ENCODE results near the gene ACACB. TPM values are rescaled to one million over a fixed set of nuclear protein-coding genes. Genes with fewer than 3 reads are reported as not detected.
"Not testable (repeated sequence)": the region's sequence is repeated elsewhere in the genome, so short reads cannot be mapped to it uniquely, and the experiment has no call there.

Gene ACACB
- total RNA-seq, 1 donor from 2014 or later = 7.5 TPM

DNA sequence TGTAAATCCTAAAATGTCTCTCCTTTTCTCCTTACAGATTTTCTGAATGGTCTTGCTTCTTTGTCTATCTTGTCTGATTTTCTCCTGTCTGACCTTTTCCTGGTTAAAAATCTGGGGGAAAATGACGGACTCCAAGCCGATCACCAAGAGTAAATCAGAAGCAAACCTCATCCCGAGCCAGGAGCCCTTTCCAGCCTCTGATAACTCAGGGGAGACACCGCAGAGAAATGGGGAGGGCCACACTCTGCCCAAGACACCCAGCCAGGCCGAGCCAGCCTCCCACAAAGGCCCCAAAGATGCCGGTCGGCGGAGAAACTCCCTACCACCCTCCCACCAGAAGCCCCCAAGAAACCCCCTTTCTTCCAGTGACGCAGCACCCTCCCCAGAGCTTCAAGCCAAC lies 23.0 kb downstream of the ACACB start:
- intact Hi-C loops (cut with micrococcal nuclease) = no loop called here

DNA sequence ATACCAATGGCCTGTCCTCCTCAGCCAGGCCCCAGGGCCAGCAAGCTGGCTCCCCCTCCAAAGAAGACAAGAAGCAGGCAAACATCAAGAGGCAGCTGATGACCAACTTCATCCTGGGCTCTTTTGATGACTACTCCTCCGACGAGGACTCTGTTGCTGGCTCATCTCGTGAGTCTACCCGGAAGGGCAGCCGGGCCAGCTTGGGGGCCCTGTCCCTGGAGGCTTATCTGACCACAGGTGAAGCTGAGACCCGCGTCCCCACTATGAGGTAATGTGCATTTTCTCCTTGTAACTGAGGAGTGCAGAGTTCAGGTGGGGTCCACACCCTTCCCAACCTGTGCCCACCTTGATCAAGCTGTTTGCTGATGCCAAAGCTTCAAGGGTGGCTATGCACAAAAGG lies 23.4 kb downstream of the ACACB start:
- intact Hi-C loops (cut with micrococcal nuclease) = no loop called here

DNA sequence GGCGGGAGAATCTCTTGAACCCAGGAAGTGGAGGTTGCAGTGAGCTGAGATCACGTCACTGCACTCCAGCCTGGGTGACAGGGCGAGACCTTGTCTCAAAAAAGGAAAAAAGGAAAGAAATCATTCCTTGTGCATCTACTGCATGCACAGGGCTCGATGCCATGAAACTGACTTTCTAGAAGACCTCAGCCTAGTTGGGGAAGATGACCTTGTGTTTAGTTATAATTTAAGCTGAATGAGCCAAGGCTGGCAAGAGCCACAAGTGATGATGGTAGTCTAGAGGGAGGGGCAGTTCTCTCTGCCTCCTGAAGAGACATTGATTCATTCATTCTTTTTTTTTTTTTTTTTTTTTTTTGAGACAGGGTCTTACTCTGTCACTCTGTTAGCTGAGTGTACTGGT lies 24.2 kb downstream of the ACACB start:
- intact Hi-C loops (cut with micrococcal nuclease) = no loop called here

DNA sequence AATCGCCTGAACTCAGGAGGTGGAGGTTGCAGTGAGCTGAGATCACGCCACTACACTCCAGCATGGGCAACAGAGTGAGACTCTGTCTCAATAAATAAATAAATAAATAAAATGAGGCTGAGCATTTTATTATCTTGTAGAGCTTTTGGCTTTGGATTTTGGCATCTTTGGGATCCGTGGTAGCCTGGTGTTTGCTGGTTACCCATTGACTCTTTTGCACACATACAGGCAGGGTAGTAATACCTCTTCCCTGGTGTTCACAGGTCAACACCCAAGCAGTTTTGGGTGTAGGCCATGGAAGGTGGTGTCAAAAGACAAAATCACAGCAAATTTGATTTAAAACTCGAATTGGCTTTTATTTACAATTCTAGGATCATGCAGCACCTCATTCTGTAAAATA lies 27.8 kb downstream of the ACACB start:
- intact Hi-C loops (cut with micrococcal nuclease) = no loop called here

DNA sequence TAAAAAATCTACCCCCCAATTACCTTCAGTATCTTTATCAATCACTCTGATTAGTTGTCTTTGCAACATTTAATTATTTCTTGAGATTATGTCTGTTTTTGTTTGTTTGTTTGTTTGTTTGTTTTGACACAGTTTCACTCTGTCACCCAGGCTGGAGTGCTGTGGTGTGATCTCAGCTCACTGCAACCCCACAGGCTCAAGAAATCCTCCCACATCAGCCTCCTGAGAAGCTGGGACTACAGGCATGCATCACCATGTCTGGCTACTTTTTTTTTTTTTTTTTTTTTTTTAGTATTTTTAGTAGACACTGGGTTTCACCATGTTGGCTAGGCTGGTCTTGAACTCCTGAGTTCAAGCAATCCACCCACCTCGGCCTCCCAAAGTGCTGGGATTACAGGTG lies 30.7 kb downstream of the ACACB start:
- intact Hi-C loops (cut with micrococcal nuclease) = not testable (repeated sequence)

DNA sequence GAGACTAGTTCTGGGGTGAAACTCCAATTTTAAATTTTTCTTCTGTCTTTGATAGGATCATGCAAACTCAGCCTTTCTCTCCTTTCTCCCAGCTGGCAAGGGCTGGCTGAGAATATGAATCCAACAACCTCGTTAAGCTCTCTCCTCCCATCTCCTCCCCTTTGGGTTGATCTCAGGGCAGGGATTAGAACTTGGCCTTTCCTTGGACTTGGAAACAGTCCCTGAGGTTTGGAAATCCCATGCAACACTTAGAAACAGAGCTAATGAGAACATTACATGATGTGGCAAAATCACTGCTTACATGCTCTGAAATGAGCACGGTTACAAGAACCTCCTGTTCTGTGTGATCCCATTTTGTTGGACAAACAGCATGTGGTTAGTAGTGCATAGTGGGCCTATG lies 31.6 kb downstream of the ACACB start:
- intact Hi-C loops (cut with micrococcal nuclease) = no loop called here

DNA sequence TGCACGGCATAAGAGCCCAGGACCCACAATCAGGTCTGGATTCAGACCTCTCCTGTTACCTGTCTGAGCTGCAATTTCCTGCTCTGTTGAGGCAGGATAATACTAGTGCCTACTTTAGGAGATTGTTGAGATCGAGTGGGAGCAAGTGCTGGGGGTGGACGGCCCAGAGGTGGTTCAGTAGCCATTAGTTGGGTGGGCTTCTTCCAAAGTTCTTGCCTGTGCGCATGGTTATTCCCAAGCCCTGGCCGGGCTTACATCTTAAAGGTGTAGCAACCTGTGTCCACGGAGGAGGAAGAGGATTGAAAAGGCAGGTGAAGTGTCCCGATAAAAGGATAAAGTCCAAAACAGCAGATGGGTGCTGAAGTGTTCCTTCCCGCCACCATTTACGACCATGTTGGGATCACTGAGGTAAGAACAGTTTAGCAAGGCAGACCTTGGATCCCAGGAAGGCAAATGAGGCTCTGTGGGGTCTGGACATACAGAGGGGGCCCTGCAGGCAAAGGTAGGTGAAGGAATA lies 33.8 kb downstream of the ACACB start:
- intact Hi-C loops (cut with micrococcal nuclease) = loop anchor here (5.0 to 10.0 kb wide), 4 partner anchors 533 to 1825 kb away; partner anchors contain the start of genes IFT81 and PWP1

DNA sequence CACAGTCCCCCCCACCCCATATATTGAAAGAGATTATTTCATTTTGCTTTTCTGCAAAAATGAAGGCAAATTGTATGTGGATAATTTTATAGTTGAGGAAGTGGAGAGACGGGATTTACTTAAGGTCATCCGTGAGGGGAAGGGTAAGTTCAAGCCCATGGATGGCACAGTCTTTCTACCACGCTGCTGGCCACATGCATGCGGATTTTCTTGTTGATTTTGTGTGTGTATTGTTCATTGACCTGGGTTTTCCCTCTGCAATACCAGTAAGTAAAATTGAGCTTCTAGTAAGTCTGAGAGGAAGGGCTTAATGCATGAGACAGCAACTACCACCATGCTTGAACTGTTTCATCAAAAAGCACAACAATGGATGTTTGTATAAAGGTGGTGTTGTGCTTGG lies 35.1 kb downstream of the ACACB start:
- intact Hi-C loops (cut with micrococcal nuclease) = loop anchor here (5.0 to 10.0 kb wide), 4 partner anchors 534 to 1827 kb away; partner anchors contain the start of genes IFT81 and PWP1

DNA sequence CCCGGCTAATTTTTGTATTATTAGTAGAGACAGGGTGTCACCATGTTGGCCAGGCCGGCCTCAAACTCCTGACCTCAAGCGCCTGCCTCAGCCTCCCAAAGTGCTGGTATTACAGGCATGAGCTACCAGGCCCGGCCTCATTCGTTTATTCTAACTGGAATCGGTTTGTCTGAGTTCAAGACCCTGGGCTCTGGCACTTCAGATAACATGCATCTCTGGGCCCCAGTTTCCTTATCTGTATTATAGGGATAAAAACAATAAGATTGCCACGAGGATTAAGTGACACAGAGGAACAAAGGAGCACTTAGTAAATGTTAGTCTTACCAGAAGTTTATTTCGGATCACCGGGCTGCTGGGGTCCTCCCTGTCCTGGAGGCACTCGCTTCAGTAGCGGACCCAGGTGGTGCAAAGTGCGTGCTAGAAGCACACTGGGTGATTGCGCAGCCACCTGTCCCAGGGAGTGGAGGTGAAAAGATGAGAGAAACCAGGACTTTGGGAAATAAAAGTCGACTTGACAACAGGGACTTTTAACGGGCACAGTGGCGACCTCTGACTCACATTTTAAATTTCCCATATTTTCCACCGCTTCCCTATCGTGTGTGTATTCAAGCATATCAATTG lies 37.5 kb downstream of the ACACB start:
- intact Hi-C loops (cut with micrococcal nuclease) = loop anchor here (1.0 to 10.0 kb wide), 12 partner anchors 42 to 1829 kb away; partner anchors contain the start of genes ALKBH2, IFT81, ISCU and KCTD10

DNA sequence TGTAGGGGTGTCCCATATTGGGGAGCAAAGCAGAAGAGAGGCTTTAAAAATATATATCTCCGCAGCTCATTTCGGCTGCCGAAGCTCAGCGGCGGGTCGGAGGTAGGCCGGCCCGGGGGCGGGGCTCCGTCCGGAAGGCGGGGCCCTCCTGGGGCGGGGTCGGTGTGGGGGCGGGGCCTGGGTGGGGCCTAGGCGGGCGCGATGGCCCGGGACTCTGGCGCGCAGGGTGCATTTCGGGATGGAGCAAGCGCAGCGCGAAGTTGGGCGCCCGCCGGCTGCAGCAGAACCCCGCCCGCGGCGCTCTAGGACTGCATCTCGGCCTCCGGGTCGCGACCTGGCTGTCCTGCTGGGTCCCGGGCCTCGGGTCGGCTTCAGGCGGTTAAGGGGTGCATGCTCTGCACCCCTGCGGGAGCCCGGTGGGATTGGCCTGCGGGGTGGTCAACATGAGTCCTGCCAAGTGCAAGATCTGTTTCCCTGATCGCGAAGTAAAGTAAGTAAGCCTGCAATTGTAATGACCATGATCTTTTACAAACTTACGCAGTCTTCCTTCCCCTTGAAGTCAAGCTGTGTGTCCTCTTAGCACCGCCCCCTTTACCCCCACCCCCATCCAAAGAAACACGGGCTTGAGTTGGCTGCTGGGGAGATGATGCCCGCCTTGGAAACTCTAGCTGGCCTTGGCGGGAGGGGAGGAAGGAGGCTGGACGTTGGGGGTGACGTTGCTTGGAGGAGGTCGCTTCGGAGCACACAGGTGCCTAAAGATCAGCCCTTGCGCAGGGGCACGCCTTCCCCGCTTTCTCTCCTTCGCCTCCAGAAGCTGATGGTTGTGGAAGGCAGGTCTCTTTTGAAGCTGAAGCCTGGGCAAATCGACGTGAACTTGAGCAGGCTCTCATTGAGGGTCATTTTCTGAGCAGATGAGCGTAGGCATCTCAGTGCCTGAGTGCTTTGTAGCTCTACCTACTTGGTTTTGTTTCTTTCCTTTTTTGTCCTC lies 38.4 kb downstream of the ACACB start:
- intact Hi-C loops (cut with micrococcal nuclease) = loop anchor here (1.0 to 10.0 kb wide), 13 partner anchors 42 to 1830 kb away; partner anchors contain the start of genes ALKBH2, FAM222A, IFT81 and ISCU

DNA sequence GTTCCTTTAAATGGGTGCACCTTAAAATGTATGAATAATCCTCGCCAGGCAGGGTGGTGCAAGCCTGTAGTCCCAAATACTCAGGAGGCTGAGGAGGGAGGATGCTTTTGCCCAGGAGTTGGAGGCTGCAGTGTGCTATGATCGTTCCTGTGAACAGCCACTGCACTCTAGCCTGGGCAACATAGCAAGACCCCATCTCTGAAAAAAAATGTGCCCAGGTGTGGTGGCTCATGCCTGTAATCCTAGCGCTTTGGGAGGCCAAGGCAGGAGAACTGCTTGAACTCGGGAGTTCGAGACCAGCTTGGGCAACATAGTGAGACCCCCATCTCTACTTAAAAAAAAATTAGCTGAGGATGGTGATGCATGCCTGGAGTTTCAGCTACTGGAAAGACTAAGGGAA lies 39.6 kb downstream of the ACACB start:
- intact Hi-C loops (cut with micrococcal nuclease) = loop anchor here (10.0 kb wide), 2 partner anchors 969 to 1831 kb away; partner anchors contain the start of gene IFT81

DNA sequence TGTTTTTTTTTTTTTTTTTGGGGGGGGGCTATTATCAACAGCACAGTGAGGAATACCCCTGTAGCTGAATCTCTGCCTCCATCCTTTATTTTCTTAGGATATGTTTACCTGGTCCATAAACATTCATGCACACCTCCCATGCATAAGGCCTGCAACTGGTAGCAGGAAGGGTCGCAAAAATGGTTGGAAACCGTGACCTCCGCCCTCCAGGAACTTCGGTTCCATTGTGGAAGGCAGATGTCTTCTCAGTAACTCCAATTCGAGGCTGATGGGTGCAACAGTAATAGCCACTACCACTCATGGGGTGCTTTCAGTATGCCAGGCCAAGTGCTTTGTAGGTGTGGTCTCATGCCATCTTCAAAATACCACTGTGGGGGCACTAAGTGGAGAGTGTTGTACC lies 40.2 kb downstream of the ACACB start:
- intact Hi-C loops (cut with micrococcal nuclease) = loop anchor here (10.0 kb wide), 2 partner anchors 968 to 1832 kb away; partner anchors contain the start of gene IFT81

DNA sequence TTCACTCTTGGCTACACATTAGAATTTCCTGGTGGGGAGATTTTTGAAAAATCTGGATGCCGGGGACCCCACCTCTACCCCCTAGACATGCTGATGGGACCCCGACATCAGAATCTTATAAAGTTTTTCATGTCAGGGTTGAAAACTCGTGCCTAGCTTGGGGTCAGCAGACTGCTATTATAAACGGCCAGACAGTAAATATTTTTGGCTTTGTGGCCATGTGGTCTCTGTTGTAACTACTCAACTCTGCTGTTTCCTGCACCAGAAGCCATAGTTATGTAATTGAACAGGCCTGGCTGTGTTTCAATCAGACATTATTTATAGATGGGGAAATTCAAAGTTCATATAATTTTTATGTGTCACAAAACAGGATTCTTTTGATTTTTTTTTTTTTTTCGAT lies 41.6 kb downstream of the ACACB start:
- intact Hi-C loops (cut with micrococcal nuclease) = loop anchor here (10.0 kb wide), 2 partner anchors 967 to 1833 kb away; partner anchors contain the start of gene IFT81

DNA sequence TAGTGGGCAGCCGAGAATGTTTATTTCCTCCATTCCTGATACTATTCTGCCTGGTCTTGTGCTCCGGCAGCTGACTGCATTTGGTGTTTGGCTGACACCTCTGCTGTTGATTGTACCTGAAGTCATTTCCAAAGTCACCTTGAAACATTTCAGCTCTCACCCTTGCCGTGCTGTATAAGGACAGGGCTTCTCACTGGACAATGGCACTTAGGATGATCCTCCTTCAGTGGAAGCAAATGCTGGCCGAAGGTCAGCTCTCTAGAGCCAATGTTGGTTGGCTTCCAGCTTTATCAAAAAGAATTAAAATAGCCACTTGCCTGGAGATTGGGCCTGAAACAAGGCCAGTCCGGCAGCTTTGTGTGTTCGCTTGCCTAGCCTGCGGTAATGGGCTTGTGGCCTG lies 44.0 kb downstream of the ACACB start:
- intact Hi-C loops (cut with micrococcal nuclease) = no loop called here

DNA sequence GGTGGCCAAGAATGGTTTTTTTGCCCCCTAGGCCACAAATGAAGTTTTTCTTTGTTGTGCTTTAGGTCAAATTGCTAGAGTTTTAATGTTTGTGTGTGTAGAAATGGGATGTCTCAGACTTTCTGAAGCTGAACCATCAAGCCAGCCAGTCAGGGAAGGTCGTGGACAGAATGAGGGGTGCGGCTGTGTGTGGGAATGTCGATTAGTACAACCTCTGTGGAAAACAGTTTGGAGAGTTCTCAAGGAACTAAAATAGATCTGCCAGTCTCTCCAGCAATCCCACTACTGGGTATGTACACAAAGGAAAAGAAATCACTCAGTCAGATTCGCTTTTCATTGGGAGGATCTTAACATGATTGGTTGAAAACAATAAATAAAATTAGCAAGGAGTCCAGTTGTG lies 44.5 kb downstream of the ACACB start:
- intact Hi-C loops (cut with micrococcal nuclease) = no loop called here

DNA sequence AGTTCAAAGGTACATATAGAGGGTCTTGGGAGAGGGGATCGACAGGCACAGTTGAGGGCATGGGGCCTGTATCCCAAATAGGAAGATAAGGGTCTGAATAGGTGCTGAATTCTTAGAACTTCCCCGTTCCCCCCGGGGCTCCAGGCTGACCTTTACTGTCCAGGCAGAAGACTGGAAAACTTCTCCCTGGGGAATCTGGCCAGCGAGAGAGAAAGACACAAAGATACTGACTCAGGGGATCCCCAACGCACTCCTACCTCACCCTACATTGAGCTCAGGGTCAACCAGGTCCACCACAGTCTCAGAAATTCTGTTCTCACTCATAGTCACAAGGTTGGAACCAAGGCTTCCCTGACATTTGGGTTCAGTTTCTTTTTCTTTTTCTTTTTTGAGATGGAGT lies 46.2 kb downstream of the ACACB start:
- intact Hi-C loops (cut with micrococcal nuclease) = no loop called here

DNA sequence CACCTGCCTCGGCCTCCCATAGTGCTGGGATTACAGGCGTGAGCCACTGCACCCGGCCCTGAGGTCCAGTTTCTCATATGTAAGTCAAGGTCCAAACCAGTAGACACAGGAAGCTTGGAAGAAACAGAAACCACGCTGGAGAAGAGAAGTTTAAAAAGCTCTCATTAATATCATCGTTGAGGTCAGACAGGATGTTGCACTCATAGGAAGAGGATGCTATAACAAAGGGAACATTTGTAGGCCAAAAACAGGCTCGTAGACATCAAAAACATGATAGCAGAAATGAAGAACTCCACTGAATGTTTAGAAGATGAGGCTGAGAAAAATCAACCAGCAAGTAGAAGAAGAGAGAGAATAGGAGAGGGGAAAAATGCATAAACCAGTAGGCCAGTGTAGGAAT lies 46.8 kb downstream of the ACACB start:
- intact Hi-C loops (cut with micrococcal nuclease) = no loop called here

DNA sequence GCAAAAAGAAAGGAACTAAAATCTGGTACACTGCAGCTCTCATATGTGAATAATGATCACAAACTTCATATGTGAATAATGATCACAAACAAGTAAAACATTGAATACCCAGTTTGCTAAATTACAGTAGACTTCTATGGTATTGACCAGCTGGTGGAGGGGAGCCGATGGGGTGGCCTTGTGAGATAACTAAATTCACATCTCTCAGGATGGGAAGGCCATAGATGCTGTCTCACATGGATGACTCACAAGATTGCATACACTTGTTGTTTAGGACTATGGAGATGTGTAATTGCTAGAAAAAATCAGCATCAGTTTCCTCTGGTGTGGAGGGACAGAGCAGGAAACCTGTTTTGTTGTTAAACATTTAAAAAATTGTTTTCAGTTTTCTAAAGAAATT lies 49.2 kb downstream of the ACACB start:
- intact Hi-C loops (cut with micrococcal nuclease) = no loop called here

DNA sequence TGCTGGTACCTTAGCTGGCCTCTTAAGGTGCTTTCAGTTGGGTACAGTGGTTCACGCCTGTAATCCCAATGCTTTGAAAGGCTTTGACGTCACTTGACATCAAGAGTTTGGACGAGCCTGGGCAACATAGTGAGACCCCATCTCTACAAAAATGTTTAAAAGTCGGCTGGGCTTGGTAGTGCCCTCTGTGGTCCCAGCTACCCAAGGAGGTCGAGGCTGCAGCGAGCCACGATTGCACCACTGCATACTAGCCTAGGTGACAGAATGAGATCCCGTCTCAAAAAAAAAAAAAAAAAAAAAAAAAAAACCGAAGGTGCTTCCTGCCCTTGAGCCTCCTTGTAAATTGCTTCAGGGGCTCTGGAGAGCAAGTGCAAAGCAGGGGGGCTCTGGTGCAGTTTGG lies 50.0 kb downstream of the ACACB start:
- intact Hi-C loops (cut with micrococcal nuclease) = no loop called here

DNA sequence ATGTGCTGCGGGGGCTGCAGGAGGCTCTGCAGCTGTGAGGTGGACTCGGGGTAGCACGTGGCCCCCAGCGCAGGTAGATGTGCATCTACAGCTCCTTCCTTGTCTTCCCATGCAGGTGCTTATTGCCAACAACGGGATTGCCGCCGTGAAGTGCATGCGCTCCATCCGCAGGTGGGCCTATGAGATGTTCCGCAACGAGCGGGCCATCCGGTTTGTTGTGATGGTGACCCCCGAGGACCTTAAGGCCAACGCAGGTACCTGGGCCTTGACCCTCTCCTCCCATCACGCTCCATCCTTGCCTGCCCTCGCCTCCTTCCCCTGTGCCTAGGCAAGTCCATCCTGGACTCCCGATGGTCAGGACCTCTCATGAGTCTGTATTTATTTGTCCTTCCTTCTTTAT lies 51.4 kb downstream of the ACACB start:
- intact Hi-C loops (cut with micrococcal nuclease) = no loop called here

DNA sequence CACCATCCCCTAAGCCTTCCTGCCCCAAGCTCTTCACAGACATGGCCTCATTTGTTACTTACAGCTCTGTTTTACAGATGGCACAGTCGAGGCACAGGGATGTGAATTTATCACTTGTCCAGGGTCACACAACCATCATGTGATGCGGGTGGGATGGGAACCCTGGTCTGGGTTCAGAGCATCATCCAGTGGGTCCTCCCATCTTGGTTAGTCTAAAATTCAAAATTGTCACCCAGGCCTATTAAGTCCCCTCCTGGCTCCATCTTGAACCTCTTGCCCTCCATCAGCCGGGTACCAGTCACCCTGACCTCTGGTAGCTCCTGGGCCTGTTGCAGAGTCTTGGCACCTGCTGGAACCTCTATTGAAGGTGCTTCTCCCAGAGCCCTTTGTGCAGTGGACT lies 52.9 kb downstream of the ACACB start:
- intact Hi-C loops (cut with micrococcal nuclease) = no loop called here

DNA sequence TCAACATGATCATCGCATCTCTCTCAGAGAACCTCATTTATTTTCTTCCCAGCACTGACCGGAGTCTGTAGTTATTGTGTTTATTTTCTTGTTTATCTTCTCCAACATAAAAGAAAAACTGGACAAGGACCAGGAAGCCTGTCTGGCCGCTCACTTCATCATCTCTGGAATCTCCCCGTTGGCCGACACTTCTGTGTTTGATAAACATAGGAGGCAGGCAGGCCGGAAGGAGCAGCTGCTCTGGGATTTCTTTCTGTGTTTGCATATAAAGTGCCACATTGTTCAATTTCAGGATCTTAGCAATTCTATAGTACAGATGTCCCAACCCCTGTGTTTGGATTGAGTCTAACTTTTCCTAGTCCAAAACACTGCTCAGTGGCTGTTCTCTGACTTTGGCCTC lies 53.3 kb downstream of the ACACB start:
- intact Hi-C loops (cut with micrococcal nuclease) = no loop called here
